HepG2 (cell line): Measurements from ENCODE around the gene TLE5. TPM values are rescaled to one million over a fixed set of nuclear protein-coding genes. Genes with fewer than 3 reads are reported as not detected.

Source experiments
- ATAC-seq: fragments of 200-7000 bp; cut with Tn5 transposase; 3 replicates; pipeline ENCODE4 v1.9.1; 2020; ENCODE audit warnings: mild to moderate bottlenecking, moderate library complexity
- BruUV-seq: library from RNA; stranded (reverse); fragments of 400-500 nt; replicated peaks from 2 replicates; lab custom pipeline; 2021; lab: Mats Ljungman, UMichigan
- CTCF ChIA-PET: fragments of 300-600 bp; formaldehyde crosslinking; extraction: SDS; loops from one replicate; lab custom pipeline; 2021; ENCODE audit warnings: low total read pairs, inconsistent platforms, low intra/inter-chr PET ratio; lab: Yijun Ruan, JAX
- POLR2A ChIA-PET: fragments of 350-600 bp; sonication (Branson Sonifier 250); formaldehyde crosslinking; loops from one replicate; lab custom pipeline; 2020; ENCODE audit warnings: antibody characterized with exemption, inconsistent platforms; lab: Yijun Ruan, JAX
- DNase-seq: peaks from one replicate; pipeline ENCODE4 v3.0.0-alpha.2; 2015; ENCODE audit warnings: low spot score
- FAIRE-seq: peaks from 3 replicates; lab custom pipeline; 2011; peaks lifted over from hg19 to GRCh38; lab: Jason Lieb, UNC
- H2AFZ ChIP-seq: one replicate; pipeline ENCODE4 v1.6.1; 2011; ENCODE audit warnings: low read length, inconsistent platforms
- H3K27ac ChIP-seq: fragments of 300-600 bp; 3 replicates; pipeline ENCODE4 v1.8.0; 2011; ENCODE audit warnings: mixed run types, mild to moderate bottlenecking, mixed read lengths, low read length, inconsistent platforms; ENCODE audit not compliant: insufficient read depth; ENCODE audit errors: extremely low read length
- H3K27me3 ChIP-seq, 2 experiments: fragments of 200-600 bp in 1 of 2; 2 replicates in 1 of 2; 3 replicates in 1 of 2; pipeline versions ENCODE4 v1.6.0 to v1.8.0; 2011; ENCODE audit warnings: low read length in 2 of 2, mild to moderate bottlenecking in 2 of 2, moderate library complexity in 2 of 2, inconsistent platforms in 1 of 2; ENCODE audit not compliant: insufficient read depth in 2 of 2, control insufficient read depth in 1 of 2
- H3K36me3 ChIP-seq, 2 experiments: fragments of 200-600 bp in 1 of 2; replicated peaks in 1 of 2; 2 replicates in 1 of 2; 3 replicates in 1 of 2; pipeline versions ENCODE4 v1.5.1 to v1.8.0; 2011; ENCODE audit warnings: low read length in 2 of 2, inconsistent platforms in 1 of 2; ENCODE audit not compliant: insufficient read depth in 2 of 2, control insufficient read depth in 1 of 2
- H3K4me1 ChIP-seq: 2 replicates; pipeline ENCODE4 v1.5.1; 2012; ENCODE audit warnings: low read length, inconsistent platforms; ENCODE audit not compliant: insufficient read depth
- H3K4me2 ChIP-seq: 2 replicates; pipeline ENCODE4 v1.6.0; 2011; ENCODE audit warnings: low read depth, low read length, inconsistent platforms
- H3K4me3 ChIP-seq, 3 experiments: fragments of 200-600 bp in 1 of 3; sonication (generic), shearing (Covaris generic) in 1 of 3; replicated peaks in 1 of 3; 2 replicates each; pipeline ENCODE4 v1.5.1; 2011 to 2016; ENCODE audit warnings: low read length in 3 of 3, inconsistent platforms in 2 of 3, low read depth in 2 of 3, mild to moderate bottlenecking in 2 of 3, control low read depth in 1 of 3, mixed read lengths in 1 of 3; ENCODE audit not compliant: insufficient read depth in 1 of 3
- H3K79me2 ChIP-seq: one replicate; pipeline ENCODE4 v1.6.1; 2011; ENCODE audit warnings: low read length, inconsistent platforms; ENCODE audit not compliant: insufficient read depth
- H3K9ac ChIP-seq: 2 replicates; pipeline ENCODE4 v1.6.0; 2011; ENCODE audit warnings: mild to moderate bottlenecking, low read depth, low read length, inconsistent platforms; ENCODE audit not compliant: insufficient read depth
- H3K9me3 ChIP-seq: 2 replicates; pipeline ENCODE4 v1.5.1; 2012; ENCODE audit warnings: mild to moderate bottlenecking, low read length
- H4K20me1 ChIP-seq: 2 replicates; pipeline ENCODE4 v1.6.0; 2011; ENCODE audit warnings: inconsistent platforms, mild to moderate bottlenecking, low read length, moderate library complexity; ENCODE audit not compliant: insufficient read depth
- CHD2 ChIP-seq: IDR thresholded peaks from 2 replicates; pipeline ENCODE4 v1.6.1; 2011; ENCODE audit warnings: low read depth, low read length, improper control_type of control experiment
- DDIT3 ChIP-seq: sonication (generic); formaldehyde crosslinking; IDR thresholded peaks from 2 replicates; pipeline ENCODE4 v1.4.0; 2020; ENCODE audit warnings: mild to moderate bottlenecking, missing genetic modification reagents
- FOSL2 ChIP-seq: sonication (generic); formaldehyde crosslinking; IDR thresholded peaks from 2 replicates; pipeline ENCODE4 v1.4.0; 2020; ENCODE audit warnings: missing genetic modification reagents
- FOXJ3 ChIP-seq: sonication (generic); formaldehyde crosslinking; IDR thresholded peaks from 2 replicates; pipeline ENCODE4 v1.4.0; 2020; ENCODE audit warnings: missing genetic modification reagents, mild to moderate bottlenecking, borderline replicate concordance
- FOXK1 ChIP-seq: sonication (generic); formaldehyde crosslinking; IDR thresholded peaks from 2 replicates; pipeline ENCODE4 v1.4.0; 2020; ENCODE audit warnings: low read depth, missing genetic modification reagents, borderline replicate concordance
- GPN1 ChIP-seq: sonication (generic); formaldehyde crosslinking; IDR thresholded peaks from 2 replicates; pipeline ENCODE4 v1.5.1; 2020; ENCODE audit warnings: missing genetic modification reagents, borderline replicate concordance
- GTF3A ChIP-seq: sonication (generic); formaldehyde crosslinking; conservative IDR thresholded peaks from 2 replicates; pipeline ENCODE4 v1.4.0; 2020; ENCODE audit warnings: mild to moderate bottlenecking, missing genetic modification reagents
- IKZF4 ChIP-seq: sonication (generic); formaldehyde crosslinking; IDR thresholded peaks from 2 replicates; pipeline ENCODE4 v1.5.1; 2020; ENCODE audit warnings: borderline replicate concordance, mild to moderate bottlenecking, low read depth, missing genetic modification reagents; ENCODE audit errors: not compliant biosample characterization
- KLF15 ChIP-seq: sonication (generic); formaldehyde crosslinking; IDR thresholded peaks from 2 replicates; pipeline ENCODE4 v1.8.1; 2023; ENCODE audit warnings: borderline replicate concordance, mild to moderate bottlenecking, inconsistent platforms, missing genetic modification reagents, mixed read lengths
- NBN ChIP-seq: fragments of 450-650 bp; conservative IDR thresholded peaks from 2 replicates; pipeline ENCODE4 v1.6.1; 2017
- NFE2 ChIP-seq: sonication (generic); formaldehyde crosslinking; IDR thresholded peaks from 2 replicates; pipeline ENCODE4 v1.4.0; 2020; ENCODE audit warnings: missing genetic modification reagents
- RBFOX2 ChIP-seq: fragments of 200-400 bp; formaldehyde crosslinking; IDR thresholded peaks from 2 replicates; pipeline ENCODE4 v1.6.1; 2017; ENCODE audit warnings: low read depth, mild to moderate bottlenecking, low read length
- SCMH1 ChIP-seq: sonication (generic); formaldehyde crosslinking; IDR thresholded peaks from 2 replicates; pipeline ENCODE4 v1.9.0; 2021; ENCODE audit warnings: missing genetic modification reagents, mild to moderate bottlenecking, borderline replicate concordance
- SP5 ChIP-seq: IDR thresholded peaks from 2 replicates; pipeline ENCODE4 v1.6.1; 2016; ENCODE audit warnings: low read depth, borderline replicate concordance
- ZFX ChIP-seq: sonication (generic); formaldehyde crosslinking; IDR thresholded peaks from 2 replicates; pipeline ENCODE4 v1.4.0; 2020; ENCODE audit warnings: mild to moderate bottlenecking, low read depth, missing genetic modification reagents, moderate library complexity
- ZNF24 ChIP-seq: fragments of 450-650 bp; IDR thresholded peaks from 2 replicates; pipeline ENCODE4 v1.6.1; 2017; ENCODE audit warnings: antibody characterized with exemption, mild to moderate bottlenecking
- ZNF790 ChIP-seq: sonication (generic); formaldehyde crosslinking; IDR thresholded peaks from 2 replicates; pipeline ENCODE4 v1.8.0; 2022; ENCODE audit warnings: missing genetic modification reagents, mild to moderate bottlenecking, borderline replicate concordance
- ZNF879 ChIP-seq: sonication (generic); formaldehyde crosslinking; IDR thresholded peaks from 2 replicates; pipeline ENCODE4 v1.8.1; 2023; ENCODE audit warnings: missing genetic modification reagents
- ZNF891 ChIP-seq: sonication (generic); formaldehyde crosslinking; IDR thresholded peaks from 2 replicates; pipeline ENCODE4 v1.5.0; 2020; ENCODE audit warnings: mild to moderate bottlenecking, missing genetic modification reagents
- WGBS: methylation state at CpG from one replicate; pipeline ENCODE4 v1.1.6; 2017; ENCODE audit warnings: low lambda C conversion rate; 5-methylcytosine and 5-hydroxymethylcytosine counted together
- in situ Hi-C: cut with HindIII; loops from 2 replicates; pipeline ENCODE4 v1.10.0; 2017; ENCODE audit warnings: low pct_unique_long_range_greater_than_20kb; ENCODE audit not compliant: extremely low pct_ligation_motif_present
- intact Hi-C: fragments of 100-400 bp; cut with micrococcal nuclease; formaldehyde crosslinking; loops from one replicate; pipeline ENCODE4 v1.10.0; 2022; ENCODE audit not compliant: unreplicated experiment
- polyA plus RNA-seq, 8 experiments: library from polyadenylated mRNA; depleted of rRNA in 3 of 8; stranded (reverse) in 7 of 8; unstranded in 1 of 8; fragments of >200 nt; fragmentation: Illumina TruSeq in 4 of 8; extraction: Trizol in 4 of 8; gene quantifications; 2 replicates each; pipeline versions ENCODE4 v1.2.1 to v1.2.3, GENCODE V29; 2011 to 2016; ENCODE audit warnings: low read depth in 4 of 8, missing spikeins in 1 of 8, mixed read lengths in 1 of 8; ENCODE audit not compliant: insufficient read depth in 1 of 8
- total RNA-seq, 5 experiments: library from RNA; depleted of rRNA; stranded (reverse); fragments of >200 nt; fragmentation: Illumina TruSeq; extraction: Trizol; gene quantifications; 2 replicates each; pipeline ENCODE4 v1.2.3, GENCODE V29; 2016; ENCODE audit warnings: low read depth in 1 of 5

TLE5 gene
- total and polyA plus RNA-seq, 2 of the 13 experiments (the other 11 are each of a cell fraction or from before 2014, with no cell fraction given), result 62.8 to 189 TPM

- TF ChIP-seq KLF15 (CRISPR knock-in tag), result no peak
- no peak for TF ChIP-seq GTF3A
- TF ChIP-seq FOSL2 (CRISPR knock-in tag), result no peak
- no peak for TF ChIP-seq SP5 (CRISPR knock-in tag)
- TF ChIP-seq ZNF891, result no peak
- TF ChIP-seq SCMH1, result no peak
- no peak for TF ChIP-seq ZNF790 (CRISPR knock-in tag)
- TF ChIP-seq IKZF4 (CRISPR knock-in tag), result no peak
- TF ChIP-seq, all 625 proteins: peak for 0
Measured at GRCh38 chr19:3027981-3028304, 34.4 kb downstream of the TLE5 start (continued).

GRCh38 chr19:3027292-3027691 lies 35.0 kb downstream of the TLE5 start:
- Histone ChIP-seq H3K4me1 (peaks cover 51% of the 10 kb centered on the region), H3K9ac (no peak overlapping the region), H3K4me3 (no peak overlapping the region), H2AFZ (no peak overlapping the region)
- intact Hi-C loops, result no loop called here
- BruUV-seq, result no TSS peak
- POLR2A ChIA-PET, result no interaction called here
- TF ChIP-seq NFE2 (no peak), FOXJ3 (CRISPR knock-in tag) (no peak), ZFX (no peak), FOXK1 (CRISPR knock-in tag) (no peak), RBFOX2 (no peak), CHD2 (no peak), GPN1 (CRISPR knock-in tag) (no peak), ZNF879 (CRISPR knock-in tag) (no peak), NBN (no peak), ZNF24 (no peak), DDIT3 (CRISPR knock-in tag) (no peak)
- TF ChIP-seq, all 625 proteins: peak for 0
- peaks cover 5 to 68% of the 10 kb centered on the region in 2 experiments; a peak in 4 of 5 replicates for H3K27me3 ChIP-seq
- 40% methylated on average over 1 of the region's 2 CpGs for WGBS
- H3K79me2 ChIP-seq, result no peaks in the 10 kb centered on the region
- H3K4me2 ChIP-seq, result no peak overlapping the region
- H3K36me3 ChIP-seq, result no peaks in the 10 kb centered on the region
- FAIRE-seq (no peak), ATAC-seq (no peak), DNase-seq (no peak)
- no peaks in the 10 kb centered on the region for H3K9me3 ChIP-seq
- in situ Hi-C loops, result no loop called here
- H4K20me1 ChIP-seq, result no peaks in the 10 kb centered on the region
- H3K27ac ChIP-seq, result no peak overlapping the region
- CTCF ChIA-PET, result no interaction called here
